HCT116 (cell line): ENCODE results near the gene ADAM17.

Experiments used
- CTCF ChIP-seq, 3 experiments: fragments of 200-600 bp in 1 of 3; sonication (generic) in 1 of 3; IDR thresholded peaks in 2 of 3; conservative IDR thresholded peaks in 1 of 3; 2 replicates each; pipeline ENCODE4 v1.5.1; 2012 to 2017; ENCODE audit warnings: low read depth in 2 of 3, low read length in 2 of 3, antibody characterized with exemption in 1 of 3, borderline replicate concordance in 1 of 3, control low read depth in 1 of 3, mild to moderate bottlenecking in 1 of 3, mixed read lengths in 1 of 3, mixed run types in 1 of 3, moderate library complexity in 1 of 3; ENCODE audit not compliant: insufficient read depth in 1 of 3
- ELF1 ChIP-seq: IDR thresholded peaks from 2 replicates; pipeline ENCODE4 v1.6.1; 2012; ENCODE audit warnings: low read depth, borderline replicate concordance
- EZH2phosphoT487 ChIP-seq: fragments of 200-600 bp; IDR thresholded peaks from 2 replicates; pipeline ENCODE4 v1.6.1; 2018; ENCODE audit warnings: antibody characterized with exemption, borderline replicate concordance
- MAX ChIP-seq: IDR thresholded peaks from 2 replicates; pipeline ENCODE4 v1.6.1; 2012
- POLR2A ChIP-seq: IDR thresholded peaks from 2 replicates; pipeline ENCODE4 v1.7.0; 2011; ENCODE audit warnings: borderline replicate concordance; ENCODE audit not compliant: insufficient read depth, insufficient read length; ENCODE audit errors: extremely low read depth
- POLR2AphosphoS5 ChIP-seq: IDR thresholded peaks from 2 replicates; pipeline ENCODE4 v1.6.1; 2011; ENCODE audit warnings: mild to moderate bottlenecking, low read depth, low read length, moderate library complexity
- REST ChIP-seq: IDR thresholded peaks from 2 replicates; pipeline ENCODE4 v1.6.1; 2012; ENCODE audit warnings: low read depth
- TCF7L2 ChIP-seq: IDR thresholded peaks from 2 replicates; pipeline ENCODE4 v1.7.0; 2011; ENCODE audit warnings: borderline replicate concordance, inconsistent platforms; ENCODE audit not compliant: insufficient read depth, insufficient read length; ENCODE audit errors: extremely low read depth
- ZFX ChIP-seq: fragments of 450-650 bp; IDR thresholded peaks from 2 replicates; pipeline ENCODE4 v1.6.1; 2017
- ZNF274 ChIP-seq: fragments of 200-500 bp; sonication (Bioruptor generic); IDR thresholded peaks from 2 replicates; pipeline ENCODE4 v1.6.1; 2014; ENCODE audit warnings: mild to moderate bottlenecking, low read depth, low read length, inconsistent platforms

DNA sequence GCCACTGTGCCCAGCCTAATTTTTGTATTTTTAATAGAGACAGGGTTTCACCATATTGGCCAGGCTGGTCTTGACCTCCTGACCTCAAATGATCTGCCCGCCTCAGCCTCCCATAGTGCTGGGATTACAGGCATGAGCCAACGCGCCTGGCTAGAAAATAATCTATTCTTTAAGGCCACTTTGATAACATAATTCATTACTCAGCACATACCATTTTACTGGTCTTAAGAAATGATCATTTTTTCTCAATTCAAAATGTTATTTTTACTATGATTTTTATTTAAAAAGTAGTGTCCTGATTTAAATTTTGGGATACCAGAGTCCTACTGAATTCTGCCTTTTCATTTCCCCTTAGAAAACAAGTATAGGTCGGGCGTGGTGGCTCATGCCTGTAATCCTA, 27.0 kb upstream of the ADAM17 start:
- TF ChIP-seq POLR2AphosphoS5, result no peak
- no peak for TF ChIP-seq REST
- TF ChIP-seq ZFX, result no peak
- TF ChIP-seq CTCF (IDR thresholded peaks at IDR 0.05 in 2 of 3, conservative IDR thresholded peaks at IDR 0.05 in 1 of 3; ENCODE audit: borderline replicate concordance in 1 of 3, insufficient read depth in 1 of 3, low read depth in 2 of 3, low read length in 2 of 3), result no peak
- no peak for TF ChIP-seq POLR2A
- no peak for TF ChIP-seq ZNF274
- TF ChIP-seq TCF7L2, result no peak
- no peak for TF ChIP-seq EZH2phosphoT487
- no peak for TF ChIP-seq MAX
- no peak for TF ChIP-seq ELF1
